ENCODE measurements around the gene ATG9A.

ATG9A gene

DNA sequence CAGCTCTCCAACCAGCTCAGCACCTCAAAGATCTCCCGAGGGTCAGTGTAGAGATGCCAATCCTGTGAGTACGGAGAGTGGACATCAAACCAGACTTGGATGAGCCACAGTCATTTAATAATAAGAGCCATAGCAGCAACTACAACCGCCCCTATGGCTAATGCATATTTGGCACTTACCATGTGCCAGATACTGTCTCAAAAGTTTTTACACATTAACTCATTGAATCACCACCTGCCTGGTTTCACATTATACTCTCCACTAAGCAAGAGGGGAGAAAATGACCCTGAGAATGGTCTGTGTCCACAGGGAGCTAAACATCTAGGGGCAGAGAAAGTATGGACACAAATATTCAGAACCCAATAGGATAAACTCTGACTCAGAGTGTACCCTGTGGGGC lies 55.3 kb downstream of the ATG9A start:
- no peaks in the 10 kb centered on the region for H3K27me3 ChIP-seq (ENCODE audit: insufficient read depth, low read length, poor library complexity, severe bottlenecking)
- peaks cover 32% of the 10 kb centered on the region for H3K79me2 ChIP-seq (ENCODE audit: insufficient read depth, low read length)
- H4K20me1 ChIP-seq (ENCODE audit: insufficient read depth, low read length, poor library complexity, severe bottlenecking): peaks cover 22% of the 10 kb centered on the region
- no peaks in the 10 kb centered on the region for H3K9me2 ChIP-seq (replicated peaks; ENCODE audit: low read depth, low read length)
- H3F3A ChIP-seq (ENCODE audit: low read depth): peaks cover 9% of the 10 kb centered on the region; the same call in 1 of the 2 replicates
- no peaks in the 10 kb centered on the region for H3K9me3 ChIP-seq (ENCODE audit: insufficient read depth, low read depth, low read length)
- H3K36me3 ChIP-seq (ENCODE audit: insufficient read depth, low read length): peaks cover 3% of the 10 kb centered on the region; the same call in 1 of the 2 replicates
- H3K4me3 ChIP-seq (ENCODE audit: low read length, poor library complexity, severe bottlenecking): no peak overlapping the region
- TF ChIP-seq, protein P1, sequence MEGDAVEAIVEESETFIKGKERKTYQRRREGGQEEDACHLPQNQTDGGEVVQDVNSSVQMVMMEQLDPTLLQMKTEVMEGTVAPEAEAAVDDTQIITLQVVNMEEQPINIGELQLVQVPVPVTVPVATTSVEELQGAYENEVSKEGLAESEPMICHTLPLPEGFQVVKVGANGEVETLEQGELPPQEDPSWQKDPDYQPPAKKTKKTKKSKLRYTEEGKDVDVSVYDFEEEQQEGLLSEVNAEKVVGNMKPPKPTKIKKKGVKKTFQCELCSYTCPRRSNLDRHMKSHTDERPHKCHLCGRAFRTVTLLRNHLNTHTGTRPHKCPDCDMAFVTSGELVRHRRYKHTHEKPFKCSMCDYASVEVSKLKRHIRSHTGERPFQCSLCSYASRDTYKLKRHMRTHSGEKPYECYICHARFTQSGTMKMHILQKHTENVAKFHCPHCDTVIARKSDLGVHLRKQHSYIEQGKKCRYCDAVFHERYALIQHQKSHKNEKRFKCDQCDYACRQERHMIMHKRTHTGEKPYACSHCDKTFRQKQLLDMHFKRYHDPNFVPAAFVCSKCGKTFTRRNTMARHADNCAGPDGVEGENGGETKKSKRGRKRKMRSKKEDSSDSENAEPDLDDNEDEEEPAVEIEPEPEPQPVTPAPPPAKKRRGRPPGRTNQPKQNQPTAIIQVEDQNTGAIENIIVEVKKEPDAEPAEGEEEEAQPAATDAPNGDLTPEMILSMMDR (conservative IDR thresholded peaks at IDR 0.05; ENCODE audit: low read length): no peak
- TF ChIP-seq EZH2phosphoT487 (IDR thresholded peaks at IDR 0.05; ENCODE audit: borderline replicate concordance): no peak
- H3K4me1 ChIP-seq (ENCODE audit: insufficient read depth, low read length, poor library complexity, severe bottlenecking): peaks cover 20% of the 10 kb centered on the region
- no peak overlapping the region for H2AFZ ChIP-seq (ENCODE audit: low read length)
- H3K4me2 ChIP-seq (ENCODE audit: low read depth, low read length, poor library complexity, severe bottlenecking): peak overlapping the region; percentile 92
- H3K9ac ChIP-seq (ENCODE audit: low read depth, low read length, poor library complexity, severe bottlenecking): peak overlapping the region; percentile 13

DNA sequence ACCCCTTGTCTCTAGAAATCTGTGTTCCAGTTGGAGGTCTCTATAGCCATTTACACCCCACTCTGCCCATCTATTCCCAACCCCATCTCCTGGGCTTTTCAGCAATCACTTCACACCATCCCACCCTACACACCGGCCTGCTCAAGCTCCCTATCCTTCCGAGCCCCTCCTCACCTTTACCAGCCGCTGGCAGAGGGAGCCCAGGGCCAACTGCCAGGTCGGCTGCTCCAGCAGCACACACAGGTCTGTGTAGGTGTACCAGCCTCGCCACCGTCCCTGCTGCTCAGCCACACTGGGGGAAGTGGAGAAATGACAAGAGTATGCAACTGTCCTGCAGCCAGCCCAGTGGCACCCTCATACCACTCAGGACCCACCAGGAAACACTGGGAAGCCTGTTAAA lies 56.3 kb downstream of the ATG9A start:
- Histone ChIP-seq H3K9me2 (replicated peaks; ENCODE audit: low read depth, low read length) (no peaks in the 10 kb centered on the region), H3K36me3 (ENCODE audit: insufficient read depth, low read length) (peaks cover 3% of the 10 kb centered on the region; the same call in 1 of the 2 replicates), H3K4me2 (ENCODE audit: low read depth, low read length, poor library complexity, severe bottlenecking) (no peak overlapping the region), H3K79me2 (ENCODE audit: insufficient read depth, low read length) (peaks cover 25% of the 10 kb centered on the region), H3K9ac (ENCODE audit: low read depth, low read length, poor library complexity, severe bottlenecking) (no peak overlapping the region), H3F3A (ENCODE audit: low read depth) (peaks cover 9% of the 10 kb centered on the region; the same call in 1 of the 2 replicates), H3K9me3 (ENCODE audit: insufficient read depth, low read depth, low read length) (no peaks in the 10 kb centered on the region), H2AFZ (ENCODE audit: low read length) (no peak overlapping the region), H3K4me1 (ENCODE audit: insufficient read depth, low read length, poor library complexity, severe bottlenecking) (peaks cover 14% of the 10 kb centered on the region), H3K27me3 (ENCODE audit: insufficient read depth, low read length, poor library complexity, severe bottlenecking) (no peaks in the 10 kb centered on the region), H4K20me1 (ENCODE audit: insufficient read depth, low read length, poor library complexity, severe bottlenecking) (peaks cover 13% of the 10 kb centered on the region), H3K4me3 (ENCODE audit: low read length, poor library complexity, severe bottlenecking) (no peak overlapping the region)
- TF ChIP-seq, protein P1 (conservative IDR thresholded peaks at IDR 0.05; ENCODE audit: low read length): no peak
- no peak for TF ChIP-seq EZH2phosphoT487 (IDR thresholded peaks at IDR 0.05; ENCODE audit: borderline replicate concordance)

DNA sequence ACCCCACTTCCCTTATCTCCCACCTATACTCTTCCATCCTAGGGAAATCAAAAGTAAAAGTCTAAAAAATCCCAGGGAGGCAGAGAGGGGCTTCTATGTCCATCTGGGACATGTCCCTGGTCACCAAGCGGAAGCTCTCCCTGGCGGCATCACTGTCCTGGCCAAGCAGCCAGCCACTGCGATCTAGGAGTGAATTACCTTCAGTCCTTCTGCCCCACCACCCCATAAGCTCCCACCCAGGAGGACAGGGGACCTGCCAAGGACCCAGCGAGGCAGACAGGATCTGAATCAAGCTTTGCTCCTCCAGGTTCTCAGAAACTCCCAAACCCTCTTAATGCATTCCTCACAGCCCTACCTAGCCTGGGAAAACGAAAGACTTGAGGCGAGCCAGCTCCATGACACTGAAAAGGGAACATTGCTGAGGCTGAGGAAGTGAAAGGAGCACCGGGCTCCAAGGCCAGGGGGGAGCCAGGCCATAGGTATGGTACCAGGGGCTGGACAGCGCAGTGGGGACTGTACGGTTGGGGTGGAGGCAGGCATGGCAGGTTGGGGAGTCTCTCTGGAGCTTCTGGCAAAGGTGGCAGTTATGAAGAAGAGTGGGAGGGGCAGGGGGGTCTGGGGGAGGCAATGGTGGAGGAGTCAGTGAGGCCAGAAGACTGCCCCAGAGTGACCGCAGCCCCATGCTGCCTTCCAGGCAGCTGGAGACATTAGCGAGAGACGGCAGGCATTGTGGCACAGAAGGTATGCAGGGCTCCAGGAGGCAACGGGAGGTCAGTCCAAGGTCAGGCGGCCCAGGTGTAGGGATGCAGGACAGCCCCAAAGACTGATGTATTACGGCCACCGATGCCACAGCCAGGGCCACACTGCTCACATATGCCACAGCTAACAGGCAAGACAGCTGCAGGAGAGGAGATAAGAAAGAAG lies 56.9 kb downstream of the ATG9A start:
- no peak overlapping the region for H3K4me2 ChIP-seq (ENCODE audit: low read depth, low read length, poor library complexity, severe bottlenecking)
- H3F3A ChIP-seq (ENCODE audit: low read depth): peaks cover 5% of the 10 kb centered on the region; the same call in 1 of the 2 replicates
- H3K9ac ChIP-seq (ENCODE audit: low read depth, low read length, poor library complexity, severe bottlenecking): no peak overlapping the region
- peaks cover 25% of the 10 kb centered on the region for H3K79me2 ChIP-seq (ENCODE audit: insufficient read depth, low read length)
- no peaks in the 10 kb centered on the region for H3K9me2 ChIP-seq (replicated peaks; ENCODE audit: low read depth, low read length)
- peaks cover 14% of the 10 kb centered on the region for H3K4me1 ChIP-seq (ENCODE audit: insufficient read depth, low read length, poor library complexity, severe bottlenecking)
- TF ChIP-seq EZH2phosphoT487 (IDR thresholded peaks at IDR 0.05; ENCODE audit: borderline replicate concordance): no peak
- TF ChIP-seq, protein P1 (conservative IDR thresholded peaks at IDR 0.05; ENCODE audit: low read length): no peak
- peaks cover 3% of the 10 kb centered on the region; the same call in 1 of the 2 replicates for H3K36me3 ChIP-seq (ENCODE audit: insufficient read depth, low read length)
- no peak overlapping the region for H2AFZ ChIP-seq (ENCODE audit: low read length)
- no peaks in the 10 kb centered on the region for H3K9me3 ChIP-seq (ENCODE audit: insufficient read depth, low read depth, low read length)
- H3K27me3 ChIP-seq (ENCODE audit: insufficient read depth, low read length, poor library complexity, severe bottlenecking): no peaks in the 10 kb centered on the region
- no peak overlapping the region for H3K4me3 ChIP-seq (ENCODE audit: low read length, poor library complexity, severe bottlenecking)
- H4K20me1 ChIP-seq (ENCODE audit: insufficient read depth, low read length, poor library complexity, severe bottlenecking): peaks cover 13% of the 10 kb centered on the region
